Measurements from ENCODE around the gene FAM13A. TPM values are rescaled to one million over a fixed set of nuclear protein-coding genes. Genes with fewer than 3 reads are reported as not detected.

FAM13A gene
- total RNA-seq, 4 donors from 2014 or later = 5.2 to 19.1 (median 8.2) TPM

GRCh38 chr4:88738180-88738579, 318.8 kb downstream of the FAM13A start:
- intact Hi-C loops (cut with DNase I) = no loop called here
- Histone ChIP-seq H3K27me3 (no peaks in the 10 kb centered on the region), H3K36me3 (peaks cover 0 to 25% (median 0%) of the 10 kb centered on the region in 3 donors), H3K4me1 (peaks cover 0 to 31% (median 3%) of the 10 kb centered on the region in 3 donors), H3K27ac (peak overlapping the region in 2 of 4 donors; percentile 10 to 30), H3K9me3 (no peaks in the 10 kb centered on the region), H3K4me3 (no peak overlapping the region)
- WGBS, 2 donors = 88 to 96% methylated on average over 4 of the region's 4 CpGs
- TF ChIP-seq, protein P1, sequence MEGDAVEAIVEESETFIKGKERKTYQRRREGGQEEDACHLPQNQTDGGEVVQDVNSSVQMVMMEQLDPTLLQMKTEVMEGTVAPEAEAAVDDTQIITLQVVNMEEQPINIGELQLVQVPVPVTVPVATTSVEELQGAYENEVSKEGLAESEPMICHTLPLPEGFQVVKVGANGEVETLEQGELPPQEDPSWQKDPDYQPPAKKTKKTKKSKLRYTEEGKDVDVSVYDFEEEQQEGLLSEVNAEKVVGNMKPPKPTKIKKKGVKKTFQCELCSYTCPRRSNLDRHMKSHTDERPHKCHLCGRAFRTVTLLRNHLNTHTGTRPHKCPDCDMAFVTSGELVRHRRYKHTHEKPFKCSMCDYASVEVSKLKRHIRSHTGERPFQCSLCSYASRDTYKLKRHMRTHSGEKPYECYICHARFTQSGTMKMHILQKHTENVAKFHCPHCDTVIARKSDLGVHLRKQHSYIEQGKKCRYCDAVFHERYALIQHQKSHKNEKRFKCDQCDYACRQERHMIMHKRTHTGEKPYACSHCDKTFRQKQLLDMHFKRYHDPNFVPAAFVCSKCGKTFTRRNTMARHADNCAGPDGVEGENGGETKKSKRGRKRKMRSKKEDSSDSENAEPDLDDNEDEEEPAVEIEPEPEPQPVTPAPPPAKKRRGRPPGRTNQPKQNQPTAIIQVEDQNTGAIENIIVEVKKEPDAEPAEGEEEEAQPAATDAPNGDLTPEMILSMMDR (IDR thresholded peaks at IDR 0.05) = no peak
- no peak for TF ChIP-seq POLR2A (IDR thresholded peaks at IDR 0.05)
- no peak for DNase-seq

GRCh38 chr4:88737307-88737941, 319.6 kb downstream of the FAM13A start:
- Histone ChIP-seq H3K27me3 (no peaks in the 10 kb centered on the region), H3K27ac (peak overlapping the region in 2 of 4 donors; percentile 10 to 30), H3K36me3 (peaks cover 0 to 25% (median 0%) of the 10 kb centered on the region in 3 donors), H3K9me3 (no peaks in the 10 kb centered on the region), H3K4me3 (no peak overlapping the region), H3K4me1 (peaks cover 0 to 31% (median 3%) of the 10 kb centered on the region in 3 donors)
- no peak for DNase-seq
- intact Hi-C loops (cut with DNase I) = no loop called here
- TF ChIP-seq POLR2A (IDR thresholded peaks at IDR 0.05) = no peak
- TF ChIP-seq, protein P1 (IDR thresholded peaks at IDR 0.05) = no peak
- 68 to 72% methylated on average over 14 of the region's 14 CpGs for WGBS, 2 donors

DNA sequence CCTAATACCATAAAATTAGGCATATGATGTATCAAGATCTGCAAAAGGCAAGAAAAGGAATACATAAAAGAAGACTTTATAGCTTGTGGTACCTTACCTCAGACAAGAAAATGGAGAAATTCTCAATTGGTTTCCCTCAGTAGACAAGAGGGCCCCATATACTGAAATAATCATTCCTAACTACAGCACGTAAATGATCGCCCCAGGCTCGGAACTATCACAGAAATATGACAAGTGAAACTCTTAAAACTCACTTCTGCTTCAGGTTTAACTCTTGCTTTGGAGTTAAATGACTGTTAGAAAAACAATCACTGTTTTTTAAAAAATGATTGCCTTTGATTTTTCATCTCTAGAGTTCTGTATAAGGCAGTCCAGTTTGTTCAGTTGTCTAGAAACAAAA, 320.7 kb downstream of the FAM13A start:
- 80 to 87% methylated on average over 3 of the region's 3 CpGs for whole genome bisulfite sequencing, 2 donors
- TF ChIP-seq POLR2A (IDR thresholded peaks at IDR 0.05) = no peak
- TF ChIP-seq, protein P1 (IDR thresholded peaks at IDR 0.05) = no peak
- intact Hi-C loops (cut with DNase I) = no loop called here

DNA sequence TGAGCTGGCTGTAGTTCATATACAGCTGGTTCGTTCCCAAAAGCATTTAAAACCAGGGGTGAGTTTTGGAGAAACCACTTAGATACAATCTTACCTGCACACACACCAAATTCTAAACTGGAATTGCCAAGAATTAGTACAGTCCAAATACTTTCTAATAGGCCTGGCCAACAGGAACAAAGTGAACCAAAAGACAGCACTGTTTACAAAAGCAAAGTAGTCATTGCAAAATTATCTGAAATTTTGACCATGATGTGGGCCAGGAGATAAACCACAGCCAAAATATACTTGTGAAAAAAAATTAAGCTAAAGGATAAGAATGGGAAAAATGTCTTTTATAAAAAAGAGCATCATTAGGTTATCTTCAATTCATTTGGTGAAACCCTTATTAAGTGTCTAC, 321.4 kb downstream of the FAM13A start:
- Histone ChIP-seq H3K27ac (peak overlapping the region in 2 of 4 donors; percentile 22 to 53), H3K9me3 (no peaks in the 10 kb centered on the region)
- 100% methylated on average over 1 of the region's 1 CpG for WGBS, 2 donors

More for the DNA sequence above, 320.7 kb downstream of the FAM13A start:
- Histone ChIP-seq H3K36me3 (peaks cover 0 to 33% (median 0%) of the 10 kb centered on the region in 3 donors), H3K9me3 (no peaks in the 10 kb centered on the region), H3K27me3 (no peaks in the 10 kb centered on the region), H3K27ac (peak overlapping the region in 2 of 4 donors; percentile 35 to 53), H3K4me1 (peaks cover 0 to 31% (median 3%) of the 10 kb centered on the region in 3 donors), H3K4me3 (no peak overlapping the region)
- DNase-seq = no peak

More for the DNA sequence above, 321.4 kb downstream of the FAM13A start:
- no peak for TF ChIP-seq POLR2A (IDR thresholded peaks at IDR 0.05)
- TF ChIP-seq, protein P1 (IDR thresholded peaks at IDR 0.05) = no peak
- intact Hi-C loops (cut with DNase I) = no loop called here
- Histone ChIP-seq H3K27me3 (no peaks in the 10 kb centered on the region), H3K4me3 (no peak overlapping the region), H3K36me3 (peaks cover 0 to 40% (median under 1%) of the 10 kb centered on the region in 3 donors), H3K4me1 (peaks cover 0 to 31% (median 3%) of the 10 kb centered on the region in 3 donors)
- no peak for DNase-seq

Data from esophagus squamous epithelium (tissue), 5 donors.